GM19240 (cell line): ENCODE measurements around the gene GID8.

Experiments used
- DNase-seq: peaks from one replicate; pipeline ENCODE4 v3.0.0; 2011; ENCODE audit warnings: low spot score; ENCODE audit not compliant: insufficient read length

GID8 gene

DNA sequence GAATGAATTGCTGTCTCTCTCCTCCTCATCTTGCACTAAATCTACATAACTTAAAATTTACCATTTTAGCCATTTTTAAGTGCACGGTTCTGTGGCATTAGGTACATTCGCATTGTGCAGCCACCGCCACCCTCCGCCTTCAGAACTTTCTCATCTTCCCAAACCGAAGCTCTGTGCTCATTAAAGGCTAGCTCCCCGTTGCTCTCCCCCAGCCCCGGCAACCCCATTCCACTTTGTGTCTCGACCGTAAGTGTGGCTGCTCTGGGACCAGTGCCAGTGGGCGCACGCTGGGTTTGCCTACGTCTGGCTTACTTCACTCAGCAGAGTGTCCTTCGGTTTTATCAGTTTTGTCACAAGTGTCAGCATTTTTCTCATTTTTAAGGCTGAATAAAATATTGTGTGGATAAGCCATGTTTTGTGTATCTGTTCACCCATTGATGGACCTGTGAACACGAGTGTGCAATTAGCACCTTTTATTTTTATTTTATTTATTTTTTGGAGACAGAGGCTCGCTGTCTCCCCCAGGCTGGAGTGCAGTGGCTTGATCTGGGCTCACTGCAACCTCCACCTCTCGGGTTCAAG, 31.3 kb downstream of the GID8 start:
- no peak for DNase-seq

DNA sequence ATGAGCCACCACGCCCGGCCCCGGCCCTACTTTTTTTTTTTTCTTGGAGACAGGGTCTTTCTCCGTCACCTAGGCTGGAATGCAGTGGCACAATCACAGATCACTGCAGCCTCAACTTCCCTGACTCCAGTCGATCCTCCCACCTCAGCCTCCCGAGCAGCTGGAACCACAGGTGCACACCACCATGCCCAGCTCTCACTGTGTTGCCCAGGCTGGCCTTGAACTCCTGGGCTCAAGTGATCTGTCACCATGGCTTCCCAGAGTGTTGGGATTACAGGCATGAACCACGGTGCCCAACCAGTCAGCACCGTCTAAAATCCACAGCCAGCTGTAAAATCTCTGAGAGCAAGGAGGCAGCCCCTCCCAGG, 32.0 kb downstream of the GID8 start:
- DNase-seq = no peak

DNA sequence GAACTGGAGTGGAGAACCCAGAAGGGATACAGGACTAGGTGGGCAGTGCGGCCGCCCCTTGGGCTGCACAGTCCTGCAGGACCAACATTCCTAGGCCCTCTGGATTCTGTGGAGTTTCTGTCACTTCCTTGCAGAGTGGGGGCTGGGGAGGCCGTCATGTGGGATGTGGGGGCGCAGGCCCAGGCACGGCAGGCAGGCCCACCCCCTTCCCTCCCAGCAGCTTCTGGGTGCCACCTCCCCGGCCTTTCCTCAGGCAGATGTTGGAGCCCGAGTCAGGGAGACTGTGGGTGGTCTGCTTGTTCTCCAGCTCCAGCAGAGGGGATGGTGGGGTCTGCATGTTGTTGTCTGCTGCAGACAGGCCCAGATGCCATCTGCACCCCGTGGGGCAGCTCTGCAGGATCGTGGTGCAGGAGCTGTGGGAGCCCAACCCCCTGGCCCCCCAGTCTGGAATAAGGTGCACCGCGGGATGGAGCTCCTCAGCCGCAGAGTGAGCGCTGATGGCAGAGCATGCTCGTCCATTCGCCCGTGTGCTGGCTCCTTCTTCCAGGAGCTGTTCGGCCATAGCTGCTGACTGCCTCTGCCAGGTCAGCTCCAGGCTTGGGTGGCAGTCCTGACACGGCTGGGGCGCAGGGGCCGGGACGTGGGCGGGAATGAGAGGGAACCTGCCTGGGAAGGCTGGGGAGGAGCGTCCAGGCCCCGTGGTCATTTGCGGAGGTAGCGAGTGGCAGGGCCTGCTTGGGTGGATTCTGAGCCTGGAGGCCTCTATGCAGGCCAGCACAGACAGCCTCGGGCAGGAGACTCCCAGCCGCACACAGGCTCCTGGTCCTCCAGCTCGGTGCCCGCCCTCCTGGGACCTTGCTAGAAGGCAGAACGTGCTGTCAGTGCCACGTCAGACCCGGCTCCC, 32.6 kb downstream of the GID8 start:
- no peak for DNase-seq

DNA sequence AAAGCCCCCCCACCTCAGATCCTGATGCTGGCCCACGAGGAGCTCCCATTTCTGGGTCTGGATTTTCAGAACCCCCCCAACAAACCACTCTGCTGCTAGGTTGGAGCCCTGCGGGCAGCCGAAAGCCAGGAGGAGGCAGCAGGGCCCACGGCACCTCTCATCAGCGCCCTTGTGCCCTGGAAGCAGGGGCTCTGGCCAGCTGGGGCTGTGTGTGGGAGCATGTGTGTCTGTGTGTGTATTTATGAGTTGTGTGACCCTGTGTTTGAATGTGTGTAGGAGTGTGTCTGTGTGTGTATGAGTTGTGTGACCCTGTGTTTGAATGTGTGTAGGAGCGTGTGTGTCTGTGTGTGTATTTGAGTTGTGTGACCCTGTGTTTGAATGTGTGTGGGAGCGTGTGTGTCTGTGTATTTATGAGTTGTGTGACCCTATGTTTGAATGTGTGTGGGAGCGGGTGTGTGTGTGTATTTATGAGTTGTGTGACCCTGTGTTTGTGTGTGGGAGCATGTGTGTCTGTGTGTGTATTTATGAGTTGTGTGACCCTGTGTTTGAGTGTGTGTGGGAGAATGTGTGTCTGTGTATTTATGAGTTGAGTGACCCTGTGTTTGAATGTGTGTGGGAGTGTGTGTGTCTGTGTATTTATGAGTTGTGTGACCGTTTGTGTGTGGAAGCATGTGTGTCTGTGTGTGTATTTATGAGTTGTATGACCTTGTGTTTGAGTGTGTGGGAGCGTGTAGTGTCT, 33.4 kb downstream of the GID8 start:
- no peak for DNase-seq

DNA sequence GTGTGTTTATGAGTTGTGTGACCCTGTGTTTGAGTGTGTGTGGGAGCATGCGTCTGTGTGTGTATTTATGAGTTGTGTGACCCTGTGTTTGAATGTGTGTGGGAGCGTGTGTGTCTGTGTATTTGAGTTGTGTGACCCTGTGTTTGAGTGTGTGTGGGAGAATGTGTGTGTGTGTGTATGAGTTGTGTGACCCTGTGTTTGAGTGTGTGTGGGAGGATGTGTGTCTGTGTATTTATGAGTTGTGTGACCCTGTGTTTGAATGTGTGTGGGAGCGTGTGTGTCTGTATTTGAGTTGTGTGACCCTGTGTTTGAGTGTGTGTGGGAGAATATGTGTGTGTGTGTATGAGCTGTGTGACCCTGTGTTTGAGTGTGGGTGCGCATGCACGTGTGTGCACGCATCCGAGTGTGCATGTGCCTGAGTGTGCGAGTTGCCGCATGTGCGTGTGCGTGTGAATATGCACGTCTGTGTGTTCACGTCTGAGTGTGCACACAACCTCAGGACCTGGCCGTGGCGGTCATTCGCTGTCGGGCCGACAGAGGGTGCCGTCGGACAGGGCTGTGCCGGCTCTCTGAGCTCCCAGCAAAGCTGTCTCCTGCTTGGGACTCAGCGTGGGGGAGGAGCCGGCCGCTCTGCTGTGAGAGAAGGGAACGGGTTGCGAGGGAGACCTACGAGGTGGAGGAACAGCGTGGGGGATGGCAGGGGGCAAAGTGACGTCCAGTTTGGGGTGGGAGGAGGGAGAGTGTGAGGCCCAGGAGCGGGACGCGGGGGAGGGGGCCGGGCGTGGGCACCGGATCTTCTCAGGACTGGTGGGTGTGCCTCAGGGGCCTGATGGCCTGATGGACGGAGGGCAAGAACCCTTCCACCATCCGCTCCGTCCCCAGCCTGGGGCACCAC, 34.2 kb downstream of the GID8 start:
- peak; percentile 97 for DNase-seq

DNA sequence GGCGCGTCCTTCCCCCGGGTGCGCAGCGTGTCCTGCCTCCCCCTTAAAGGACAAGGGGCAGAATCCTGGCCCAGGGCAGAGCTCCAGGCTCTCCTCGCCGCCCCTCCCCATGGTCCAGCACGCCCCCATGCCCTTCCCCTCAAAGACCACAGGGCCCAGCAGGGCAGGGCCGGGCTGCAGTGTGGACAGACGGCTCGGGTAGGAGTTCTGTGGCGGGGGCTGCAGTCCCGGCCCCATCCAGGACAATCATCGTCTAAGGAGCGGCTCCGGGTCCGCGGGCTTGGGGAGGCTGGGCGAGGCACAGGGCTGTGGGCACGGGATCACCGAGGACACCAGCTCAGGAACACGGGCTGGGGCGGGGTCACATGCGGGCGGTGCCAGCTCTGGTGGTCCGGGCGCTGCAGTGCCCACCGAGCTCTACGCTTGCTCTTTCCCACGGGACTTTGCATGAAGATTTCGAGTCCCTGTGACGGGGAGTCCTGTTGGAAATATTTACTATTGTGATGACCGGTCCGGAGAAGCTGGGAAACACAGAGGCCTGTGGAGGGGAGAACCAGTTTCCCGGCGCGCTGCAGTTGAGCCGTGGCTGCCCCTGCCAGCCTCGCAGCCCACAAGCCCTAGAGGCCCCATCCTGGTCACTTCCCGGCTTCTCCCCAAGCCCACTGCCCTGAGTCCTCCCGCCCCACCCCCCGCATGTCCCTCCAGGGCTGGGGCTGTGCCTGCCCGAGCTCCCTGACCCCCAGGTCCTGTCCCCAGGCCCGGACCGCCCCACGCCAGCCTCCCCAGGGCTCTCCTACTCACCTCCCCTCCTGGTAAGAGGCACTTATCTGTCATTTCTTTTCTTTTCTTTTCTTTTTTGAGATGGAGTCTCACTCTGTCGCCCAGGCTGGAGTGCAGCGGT, 35.1 kb downstream of the GID8 start:
- no peak for DNase-seq

DNA sequence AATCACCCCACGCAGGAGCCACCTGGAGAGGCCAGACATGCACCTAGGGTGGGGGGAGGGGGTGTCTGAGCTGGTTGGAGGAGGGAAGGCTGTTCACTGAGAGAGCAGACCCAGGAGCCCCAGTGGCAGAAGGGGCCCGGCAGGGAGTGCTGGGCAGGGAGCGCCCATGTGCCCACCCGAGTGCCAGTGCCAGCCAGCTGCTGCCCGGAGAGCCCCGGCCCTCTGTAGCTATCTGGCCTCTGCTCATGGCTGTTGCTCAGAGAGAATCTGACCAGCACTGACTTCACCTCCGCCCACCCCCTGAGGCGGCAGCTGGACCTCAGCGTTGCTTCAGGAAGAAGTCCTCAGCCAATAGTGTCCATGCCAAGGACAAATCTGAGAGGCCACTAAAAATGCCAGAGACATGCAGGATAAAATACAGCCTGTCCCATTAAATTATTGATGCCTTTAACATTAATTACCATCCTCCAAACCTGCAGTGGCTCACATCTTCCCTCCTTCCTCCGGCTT, 37.4 kb downstream of the GID8 start:
- DNase-seq = no peak

DNA sequence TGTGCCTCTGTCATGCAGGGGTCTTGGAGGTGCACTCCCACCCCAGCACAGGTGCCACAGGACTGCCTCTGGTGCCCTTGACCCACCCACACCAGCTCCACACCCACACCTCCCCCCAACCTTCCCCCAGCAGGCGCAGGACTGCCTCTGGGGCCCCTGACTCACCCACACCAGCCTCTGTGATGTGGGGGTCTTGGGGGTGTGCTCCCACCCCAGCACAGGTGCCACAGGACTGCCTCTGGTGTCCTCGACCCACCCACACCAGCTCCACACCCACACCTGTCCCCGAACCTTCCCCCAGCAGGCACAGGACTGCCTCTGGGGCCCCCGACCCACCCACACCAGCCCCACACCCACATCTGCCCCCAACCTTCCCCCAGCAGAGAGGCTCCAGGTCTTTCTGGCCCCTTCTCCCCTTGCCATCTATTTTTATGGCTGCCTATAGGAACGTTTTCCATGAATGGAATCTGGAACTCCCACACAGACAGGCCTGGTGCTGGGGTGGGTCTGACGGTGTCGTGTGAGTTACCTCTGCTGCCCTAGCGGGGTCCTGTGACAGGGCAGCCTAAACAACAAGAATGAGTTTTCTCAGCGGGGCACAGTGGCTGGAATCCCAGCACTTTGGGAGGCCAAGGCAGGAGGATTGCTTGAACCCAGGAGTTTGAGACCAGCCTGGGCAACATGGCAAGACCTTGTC, 38.0 kb downstream of the GID8 start:
- no peak for DNase-seq

DNA sequence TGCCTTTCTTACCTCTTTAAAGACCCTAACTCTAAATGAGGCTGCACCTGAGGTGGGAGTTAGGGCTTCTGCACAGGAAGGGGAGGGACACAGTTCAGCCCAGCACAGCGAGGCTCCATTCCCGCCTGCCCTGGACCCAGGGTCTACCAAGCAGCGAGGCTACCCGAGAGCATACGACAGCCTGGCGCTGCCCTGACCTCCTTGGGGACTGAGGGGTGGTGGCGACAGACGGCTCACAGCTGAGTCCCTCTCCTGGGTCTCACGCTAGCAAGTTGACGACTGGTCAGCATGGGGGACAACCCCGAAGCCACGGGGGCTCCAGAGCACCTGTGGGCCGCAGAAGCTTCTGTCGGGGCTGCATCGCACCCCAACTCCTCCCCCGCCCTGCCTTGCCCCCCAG, 38.9 kb downstream of the GID8 start:
- DNase-seq = no peak

DNA sequence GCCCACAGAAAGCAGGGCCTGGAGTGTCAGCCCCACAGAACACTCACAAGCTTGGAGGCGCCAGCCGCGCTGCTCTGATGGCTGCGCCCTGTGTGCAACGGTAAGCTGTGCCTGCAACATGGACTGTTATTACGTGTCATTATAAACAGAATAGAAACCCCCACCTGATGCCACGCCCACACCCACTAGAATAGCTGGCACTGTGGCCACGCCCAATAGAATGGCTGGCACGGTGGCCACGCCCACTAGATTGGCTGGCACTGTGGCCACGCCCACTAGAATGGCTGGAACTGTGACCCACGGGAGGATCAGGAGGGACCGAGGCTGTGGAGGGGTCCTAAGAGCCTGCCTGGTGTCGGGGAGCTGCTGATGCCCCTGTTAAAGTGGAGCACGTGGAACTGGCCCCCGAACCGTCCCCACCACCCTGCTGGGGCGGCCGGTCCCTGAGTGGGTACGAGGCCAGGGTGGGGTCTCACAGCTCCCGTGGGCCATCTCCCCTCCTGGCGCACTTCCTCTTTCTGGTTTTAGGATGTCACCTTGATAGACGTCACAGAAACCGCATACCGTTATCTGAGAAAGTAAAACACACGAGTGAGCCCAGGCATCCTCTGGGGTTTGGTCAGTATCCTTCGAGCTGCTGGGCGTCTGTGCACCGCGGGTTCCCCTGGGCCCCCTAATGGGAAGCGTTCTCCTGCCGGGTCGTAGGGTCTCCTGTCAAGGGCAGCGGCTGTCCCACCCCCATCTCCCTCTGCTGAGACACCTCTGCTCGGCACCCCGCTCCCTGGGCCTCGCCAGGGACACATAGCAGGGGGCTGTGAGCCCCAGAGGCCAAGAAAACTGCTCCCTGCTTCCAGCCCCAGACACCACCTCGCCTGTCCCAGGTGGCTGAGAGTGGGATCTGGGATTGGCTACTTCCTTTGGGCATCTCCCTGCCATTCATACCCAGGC, 39.9 kb downstream of the GID8 start:
- peak; percentile 83 for DNase-seq

DNA sequence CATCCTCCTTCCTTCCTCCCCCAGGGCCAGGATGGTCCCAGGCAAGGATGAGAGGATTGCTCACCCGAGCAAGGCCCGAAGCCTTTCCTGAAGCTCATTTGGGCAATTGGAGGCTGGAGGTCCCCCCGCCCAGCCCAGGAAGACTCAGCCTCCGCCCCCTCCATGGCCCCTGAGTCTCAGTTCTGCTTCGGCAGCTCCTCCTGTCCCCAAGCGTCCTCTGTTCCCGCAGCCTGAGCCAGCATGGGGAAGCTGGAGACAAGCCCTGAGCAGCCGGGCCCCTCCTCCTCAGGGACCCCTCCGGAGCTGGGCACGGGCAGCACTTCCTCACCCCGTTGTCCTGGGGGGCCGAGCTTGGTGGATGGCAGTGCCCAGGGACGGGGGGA, 40.6 kb downstream of the GID8 start:
- no peak for DNase-seq

DNA sequence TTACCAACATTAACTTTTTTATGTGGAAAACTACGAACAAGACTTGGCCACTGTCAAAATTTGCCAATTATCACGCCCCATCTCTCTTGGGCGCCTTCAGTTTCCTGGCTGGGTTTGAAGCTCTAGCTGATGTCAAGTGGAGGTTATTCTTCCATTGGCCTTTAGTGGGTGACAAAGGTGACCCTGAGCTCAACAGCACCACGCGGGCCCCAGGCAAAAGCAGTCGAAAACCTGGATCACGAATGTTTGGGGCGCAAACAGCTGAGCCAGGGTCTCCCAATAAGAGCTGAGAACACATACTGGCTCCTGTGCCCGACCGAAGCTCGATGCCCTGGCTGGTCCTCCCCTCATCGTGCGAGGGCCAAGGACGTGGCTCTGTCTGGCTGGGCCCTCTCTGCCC, 41.4 kb downstream of the GID8 start:
- DNase-seq = no peak

DNA sequence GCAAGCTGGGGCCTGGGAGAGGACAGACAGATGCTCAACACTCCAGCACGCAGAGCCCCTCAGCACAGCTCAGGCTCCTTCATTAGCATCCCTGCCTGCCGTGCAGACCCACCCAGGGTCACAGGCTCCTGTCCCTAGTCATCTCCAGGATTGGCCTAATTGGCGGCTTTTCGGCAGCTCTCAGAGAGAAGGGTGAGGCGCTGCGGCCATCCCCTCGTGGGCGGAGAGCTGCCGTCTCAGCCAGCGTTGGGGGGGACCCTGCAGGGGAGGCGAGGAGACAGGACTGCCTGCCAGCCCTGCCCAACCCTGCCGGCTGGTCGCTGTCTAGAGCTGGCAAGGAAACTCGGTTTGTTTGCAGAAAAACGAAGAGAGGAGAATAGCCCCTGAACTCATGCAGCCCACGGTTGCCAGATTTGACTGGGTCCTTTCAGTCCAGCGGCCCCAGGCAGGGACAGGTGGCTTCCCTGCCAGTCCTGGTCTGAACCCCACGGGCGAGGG, 42.0 kb downstream of the GID8 start:
- DNase-seq = no peak

DNA sequence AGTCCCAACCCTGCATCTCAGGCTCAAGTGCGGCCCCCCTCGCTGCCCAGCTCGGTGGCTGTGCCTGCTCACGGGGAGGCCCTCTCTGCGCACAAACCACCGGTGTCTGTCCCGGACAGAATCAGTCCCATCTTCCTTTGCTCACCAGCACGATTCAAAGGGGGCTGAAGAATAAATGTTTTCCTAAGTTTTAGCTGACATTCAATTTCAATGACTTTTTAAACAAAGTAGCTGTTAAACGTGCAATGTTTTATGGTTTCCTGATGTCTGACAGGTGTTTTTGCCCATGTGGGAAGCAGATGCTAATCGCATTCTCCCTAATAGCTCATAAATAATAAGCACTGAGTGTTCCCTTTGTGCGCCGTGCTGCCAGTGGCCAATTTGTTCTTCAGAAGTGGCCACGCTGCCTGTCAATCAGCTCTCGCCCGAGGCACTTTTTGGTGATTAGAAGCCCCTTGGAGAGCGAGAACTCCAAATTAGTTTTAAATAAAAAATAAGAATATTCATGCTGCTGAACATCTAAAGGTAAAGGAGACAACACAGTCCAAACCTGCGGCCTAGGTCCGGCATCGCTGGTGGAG, 42.5 kb downstream of the GID8 start:
- no peak for DNase-seq

DNA sequence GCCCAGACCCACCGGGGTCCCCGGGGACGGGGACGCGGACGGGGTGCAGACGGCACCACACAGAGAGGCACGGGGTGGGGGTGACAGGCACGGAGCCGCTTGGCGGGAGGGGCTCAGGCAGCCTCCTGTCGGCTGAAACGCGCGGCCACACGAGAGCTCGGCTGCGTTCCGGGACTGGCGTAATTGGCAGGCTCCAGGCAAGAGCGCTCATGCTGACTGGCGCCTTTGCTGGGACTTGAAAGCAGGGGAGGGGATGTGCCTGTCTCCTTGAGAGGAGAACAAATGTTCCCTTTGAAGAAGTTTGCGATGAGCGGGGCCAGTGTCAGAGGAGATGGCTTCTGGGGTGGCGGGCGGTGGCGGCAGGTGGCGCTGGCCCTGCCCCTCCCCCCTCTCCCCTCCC, 43.0 kb downstream of the GID8 start:
- no peak for DNase-seq

DNA sequence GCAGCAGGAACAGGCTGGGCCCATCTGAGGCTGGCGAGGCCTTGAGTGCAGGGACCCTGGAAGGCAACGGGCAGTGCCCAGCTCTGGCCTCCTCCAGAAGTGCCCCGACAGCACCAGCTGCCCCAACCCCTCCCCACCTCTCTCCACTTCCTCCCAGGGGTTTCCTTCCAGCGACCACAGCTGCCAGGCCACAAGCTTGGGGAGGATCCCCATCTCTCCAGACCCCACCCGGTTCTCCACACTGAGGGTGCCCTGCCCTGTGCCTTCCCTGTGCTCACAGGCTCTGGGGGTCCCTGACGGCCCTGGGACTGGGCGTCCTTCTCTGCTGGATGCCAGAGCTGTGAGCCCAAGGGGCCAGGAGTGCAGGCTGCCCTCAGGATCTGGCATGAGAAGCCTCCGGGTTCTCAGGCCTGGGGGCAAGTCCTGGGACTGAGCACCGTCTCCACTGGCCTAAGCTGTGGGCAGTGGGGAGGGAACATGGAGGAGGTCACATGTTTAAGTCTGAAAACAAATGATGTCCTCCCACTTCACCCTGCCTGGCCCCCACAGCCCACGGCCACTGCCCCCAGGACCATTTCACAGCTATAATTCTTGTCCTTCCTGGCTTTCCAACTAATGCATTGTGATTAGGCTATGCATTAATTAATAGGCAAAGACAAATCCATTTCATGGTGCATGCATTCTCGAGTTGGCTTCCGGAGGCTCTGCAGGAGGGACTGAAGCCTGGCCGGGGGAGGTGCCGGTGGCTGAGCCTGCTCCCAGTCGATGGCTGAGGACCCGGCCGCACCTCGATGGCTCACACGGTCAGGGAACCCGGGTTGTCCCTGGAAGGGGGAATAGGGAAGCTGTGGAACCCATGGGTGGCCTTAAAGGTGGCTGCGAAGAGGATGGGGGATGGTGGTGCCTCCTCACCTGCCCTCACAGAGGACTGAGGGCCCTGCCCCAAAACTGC, 44.5 kb downstream of the GID8 start:
- DNase-seq = no peak

DNA sequence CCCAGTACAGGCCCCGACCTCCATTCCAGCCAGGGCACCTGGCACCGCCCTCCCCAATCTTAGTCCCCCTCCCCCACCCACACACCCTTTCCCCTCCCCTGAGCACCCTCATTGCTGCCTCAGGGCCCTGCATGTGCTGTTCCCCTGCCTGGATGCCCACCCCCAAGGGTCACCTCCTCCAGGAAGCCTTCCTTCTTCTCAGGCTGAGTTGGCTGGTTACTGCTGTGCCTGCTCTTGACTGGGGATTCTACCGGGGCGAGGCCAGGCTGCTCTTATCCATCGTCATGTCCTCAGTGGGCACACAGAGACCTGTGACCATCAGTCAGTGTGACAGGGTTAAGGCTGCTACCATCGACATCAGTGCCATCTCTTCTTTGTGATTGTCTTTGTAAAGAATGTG, 45.3 kb downstream of the GID8 start:
- no peak for DNase-seq
